Stimulated activated CD8-positive, alpha-beta memory T cell treated with anti-CD3 and anti-CD28 coated beads, Interleukin-4, amount 100 ng/mL, for 48 hours (primary cell): ENCODE data around the gene TIMM29.
A peak's percentile ranks its signal among the peaks of the same experiment; 100 is the strongest.
"Not testable (repeated sequence)": the region's sequence is repeated elsewhere in the genome, so short reads cannot be mapped to it uniquely, and the experiment has no call there.

ENCODE experiments used
- DNase-seq: peaks from one replicate; pipeline ENCODE4 v3.0.0-alpha.2; 2020

The TIMM29 gene

DNA sequence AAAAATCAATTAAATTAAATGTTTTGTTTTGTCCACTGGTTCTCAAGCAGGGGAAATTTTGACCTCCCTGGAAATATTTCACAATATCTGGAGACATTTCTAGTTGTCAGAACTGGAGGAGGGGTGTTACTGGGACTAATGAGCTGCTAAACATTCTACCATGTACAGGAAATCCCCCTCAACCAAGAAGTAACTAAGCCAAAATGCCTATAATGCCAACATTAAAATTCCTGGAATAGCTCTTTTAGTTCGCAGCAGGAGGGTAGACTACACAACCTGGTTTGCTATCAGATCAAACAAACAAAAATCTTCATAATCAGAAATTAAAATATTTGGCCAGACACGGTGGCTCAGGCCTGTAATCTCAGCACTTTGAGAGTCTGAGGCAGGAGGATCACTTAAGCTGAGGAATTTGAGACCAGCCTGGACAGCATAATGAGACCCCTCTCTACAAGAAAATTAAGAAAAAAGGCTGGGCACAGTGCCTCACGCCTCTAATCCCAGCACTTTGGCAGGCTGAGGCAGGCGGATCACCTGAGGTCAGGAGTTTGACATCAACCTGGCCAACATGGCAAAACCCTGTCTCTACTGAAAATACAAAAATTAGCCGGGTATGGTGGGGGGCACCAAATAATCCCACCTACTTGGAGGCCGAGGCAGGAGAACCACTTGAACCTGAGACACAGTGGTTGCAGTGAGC, 18.5 kb downstream of the TIMM29 start:
- no peak for DNase-seq

DNA sequence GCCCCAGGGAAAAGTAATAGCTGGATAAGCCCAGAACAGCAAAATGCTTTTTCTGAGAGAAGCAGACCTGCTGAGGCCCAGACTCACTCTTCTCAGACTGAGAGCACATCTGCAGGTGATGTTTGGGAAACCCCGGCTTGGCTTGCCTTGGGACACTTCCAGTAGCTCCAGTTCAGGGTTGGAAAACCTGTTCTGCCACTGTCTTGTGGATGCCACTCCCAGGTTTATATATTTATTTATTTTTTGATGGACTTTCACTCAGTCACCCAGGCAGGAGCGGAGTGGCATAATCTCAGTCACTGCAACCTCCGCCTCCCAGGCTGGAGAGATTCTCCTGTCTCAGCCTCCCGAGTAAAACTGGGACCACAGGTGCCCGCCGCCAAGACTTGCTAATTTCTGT, 24.2 kb downstream of the TIMM29 start:
- DNase-seq, result no peak

DNA sequence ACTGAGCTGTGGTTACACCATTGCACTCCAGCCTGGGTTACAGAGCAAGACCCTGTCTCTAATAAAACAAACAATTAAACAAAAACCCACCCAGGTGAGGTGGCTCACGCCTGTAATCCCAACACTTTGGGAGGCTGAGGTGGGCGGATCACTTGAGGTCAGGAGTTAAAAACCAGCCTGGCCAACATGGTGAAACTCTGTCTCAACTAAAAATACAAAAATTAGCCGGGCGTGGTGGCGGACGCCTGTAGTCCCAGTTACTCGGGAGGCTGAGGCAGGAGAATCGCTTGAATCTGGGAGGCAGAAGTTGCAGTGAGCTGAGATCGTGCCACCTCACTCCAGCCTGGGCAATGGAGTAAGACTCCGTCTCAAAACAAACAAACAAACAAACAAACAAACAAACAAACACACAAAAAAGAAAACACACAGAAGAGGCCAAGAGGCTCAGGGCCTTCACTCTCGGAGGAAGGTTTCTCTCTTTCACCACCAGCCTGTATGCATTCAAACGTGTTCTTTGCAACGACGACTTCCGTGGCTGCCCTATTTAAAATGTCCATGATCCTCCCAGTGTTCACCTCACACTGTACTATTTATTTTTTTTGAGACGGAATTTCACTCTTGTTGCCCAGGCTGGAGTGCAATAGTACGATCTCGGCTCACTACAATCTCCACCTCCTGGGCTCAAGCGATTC, 30.8 kb downstream of the TIMM29 start:
- DNase-seq, result not testable (repeated sequence)

DNA sequence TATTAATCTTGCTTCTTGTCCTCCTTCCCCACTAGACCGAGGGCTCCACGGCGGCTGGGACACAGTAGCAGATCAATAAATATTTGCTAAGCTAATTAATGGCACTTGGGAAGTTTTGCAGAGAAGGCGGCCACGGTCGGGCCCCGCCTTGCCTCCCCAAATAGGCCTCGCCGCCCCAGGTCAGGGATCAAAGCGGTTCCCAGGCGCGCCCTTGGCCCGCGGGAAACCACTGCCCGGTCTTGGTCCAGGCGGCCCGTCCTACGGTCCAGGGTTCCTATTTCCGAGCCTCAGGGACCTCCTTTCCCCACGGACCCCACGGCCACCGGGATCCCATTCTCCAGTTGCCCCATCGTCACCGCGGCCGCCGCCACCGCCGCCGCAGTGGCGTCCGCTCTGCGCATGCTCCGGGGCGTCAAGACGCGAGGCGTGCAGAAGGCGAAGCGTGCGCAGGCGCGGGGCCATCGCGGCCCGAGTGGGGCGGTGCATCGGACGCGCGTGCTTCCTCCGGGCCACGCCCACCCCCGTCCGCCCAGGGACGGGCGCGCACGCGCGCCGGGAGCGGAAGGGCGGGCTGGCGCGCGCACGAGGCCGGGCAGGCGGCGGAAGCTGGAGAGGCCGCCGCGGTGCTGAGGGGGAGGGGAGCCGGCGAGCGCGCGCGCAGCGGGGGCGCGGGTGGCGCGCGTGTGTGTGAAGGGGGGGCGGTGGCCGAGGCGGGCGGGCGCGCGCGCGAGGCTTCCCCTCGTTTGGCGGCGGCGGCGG, 31.9 kb downstream of the TIMM29 start, which contains the start of gene SMARCA4:
Gene SMARCA4, plus strand, starts transcription at position 717 of the 759 bp plus-strand sequence. CDS start 23,122 bp downstream, outside the sequence.
- DNase-seq, result peak; percentile 98

DNA sequence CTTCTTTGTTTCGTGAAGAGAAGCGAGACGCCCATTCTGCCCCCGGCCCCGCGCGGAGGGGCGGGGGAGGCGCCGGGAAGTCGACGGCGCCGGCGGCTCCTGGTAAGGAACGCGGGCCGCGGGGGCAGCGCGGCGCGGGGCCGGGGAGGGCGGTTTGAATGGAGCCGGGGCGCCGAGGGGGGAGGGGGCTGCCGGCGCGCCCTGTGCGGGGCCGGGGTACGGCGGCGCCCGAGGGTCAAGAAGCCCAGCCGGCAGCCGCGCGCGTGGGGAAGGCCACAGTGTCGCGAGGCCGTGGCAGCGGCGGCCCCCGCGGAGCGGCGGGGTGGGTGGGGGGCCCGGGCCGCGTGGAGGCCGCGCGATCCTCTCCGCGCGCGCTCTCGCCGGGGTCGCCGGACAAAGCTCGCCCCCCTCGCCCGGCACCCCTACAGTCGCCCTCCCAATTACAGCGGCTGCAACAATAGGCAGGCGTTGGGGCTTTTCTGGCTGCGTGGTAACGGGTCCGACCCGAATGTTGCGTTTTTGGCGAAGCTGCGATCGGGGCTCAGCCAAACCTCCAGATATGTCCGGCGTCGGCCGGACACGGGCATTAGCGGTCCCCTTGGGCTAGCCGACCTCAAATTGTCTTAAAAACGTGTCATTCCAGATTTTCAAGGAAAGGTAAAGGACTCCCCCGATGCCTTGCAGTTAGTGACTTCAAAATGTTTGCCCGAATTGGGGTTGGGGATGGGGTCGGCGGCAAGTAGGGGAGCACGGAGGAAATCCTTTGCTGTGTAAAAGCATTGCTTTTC, 32.7 kb downstream of the TIMM29 start:
- DNase-seq, result peak; percentile 56

DNA sequence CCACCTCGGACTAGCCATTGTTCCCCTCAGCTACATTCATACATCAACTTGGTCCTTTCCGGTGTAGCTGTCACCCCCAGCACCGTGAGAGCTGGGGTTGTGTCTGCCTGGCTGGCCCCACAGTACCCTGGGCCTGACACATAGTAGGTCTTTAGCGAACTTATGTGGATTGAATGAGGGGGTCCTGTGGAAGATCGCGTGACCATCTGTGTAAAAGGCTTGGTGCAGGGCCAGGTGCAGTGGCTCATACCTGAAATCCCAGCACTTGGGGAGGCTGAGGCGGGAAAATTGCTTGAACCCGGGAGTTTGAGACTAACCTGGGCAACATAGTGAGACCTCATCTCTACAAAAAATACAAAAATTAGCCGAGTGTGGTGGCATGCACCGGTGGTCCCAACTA, 34.3 kb downstream of the TIMM29 start:
- DNase-seq, result no peak

DNA sequence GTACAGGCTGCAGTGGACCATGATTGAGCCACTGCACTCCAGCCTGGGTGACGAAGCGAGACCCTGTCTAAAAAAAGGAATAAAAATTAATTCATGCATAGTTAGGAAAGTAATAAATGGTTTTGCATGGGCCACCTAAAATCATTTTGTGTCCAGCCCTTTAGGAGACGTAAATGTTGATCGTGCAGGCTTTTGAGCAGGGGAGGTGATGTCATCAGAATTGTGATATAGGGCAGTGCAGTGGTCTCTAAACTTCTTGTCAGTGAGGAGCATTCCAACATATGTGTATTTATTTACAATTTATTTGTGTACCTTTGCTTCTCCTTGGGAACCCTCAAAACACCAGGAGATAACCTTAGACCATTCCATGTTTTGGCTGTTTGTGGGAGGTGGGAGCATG, 35.3 kb downstream of the TIMM29 start:
- DNase-seq, result no peak

DNA sequence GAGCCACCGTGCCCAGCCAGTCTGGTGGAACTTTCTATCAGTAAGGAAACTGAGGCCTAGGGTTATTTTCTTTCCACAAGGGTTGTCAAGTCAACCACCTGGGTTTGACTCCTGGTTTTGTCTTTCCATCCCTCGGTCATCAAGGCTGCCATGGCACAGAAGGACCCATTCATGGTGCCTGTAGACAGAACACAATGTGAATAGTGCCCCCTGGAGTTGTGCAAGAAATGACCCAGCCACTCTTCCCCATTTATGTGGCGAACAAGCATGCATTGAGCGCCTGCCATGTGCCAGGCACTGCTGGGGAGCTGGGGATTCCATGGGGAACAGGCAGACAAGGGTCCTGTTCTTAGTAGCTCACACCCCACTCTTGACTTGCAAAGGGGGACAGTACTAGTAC, 36.3 kb downstream of the TIMM29 start:
- DNase-seq, result no peak

DNA sequence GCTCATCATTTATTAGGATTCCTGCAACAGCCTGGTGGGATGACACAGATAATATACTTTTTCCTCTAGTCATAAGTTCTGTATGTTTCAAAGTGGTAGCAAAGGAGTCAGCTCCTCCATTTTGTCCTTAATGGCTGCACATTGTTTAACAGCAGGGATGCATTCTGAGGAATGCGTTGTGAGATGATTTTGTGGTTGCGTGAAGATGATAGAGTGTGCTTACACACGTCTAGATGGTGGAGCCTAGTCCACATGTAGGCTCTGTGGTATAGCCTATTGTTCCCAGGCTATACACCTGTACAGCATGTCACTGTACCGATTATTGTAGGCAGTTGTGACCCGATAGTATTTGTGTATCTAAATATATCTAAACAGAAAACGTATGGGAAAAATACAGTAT, 36.8 kb downstream of the TIMM29 start:
- no peak for DNase-seq

DNA sequence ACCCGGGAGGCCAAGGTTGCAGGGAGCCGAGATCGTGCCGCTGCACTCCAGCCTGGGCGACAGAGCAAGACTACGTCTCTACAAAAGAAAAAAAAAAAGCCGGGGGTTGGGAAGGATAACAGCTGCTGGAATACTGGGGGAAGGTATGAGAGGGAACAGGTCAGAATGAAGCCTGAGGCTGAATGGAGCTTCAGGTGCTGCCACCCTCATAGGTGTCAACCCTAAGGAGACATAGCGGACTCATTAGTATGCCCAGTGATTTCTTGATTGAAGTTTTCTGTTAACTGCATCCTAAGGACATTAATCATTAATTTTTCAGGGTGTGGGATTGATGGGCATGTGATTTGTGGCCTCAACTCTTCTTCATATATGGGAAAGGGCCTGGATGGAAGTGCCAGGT, 38.2 kb downstream of the TIMM29 start:
- no peak for DNase-seq

DNA sequence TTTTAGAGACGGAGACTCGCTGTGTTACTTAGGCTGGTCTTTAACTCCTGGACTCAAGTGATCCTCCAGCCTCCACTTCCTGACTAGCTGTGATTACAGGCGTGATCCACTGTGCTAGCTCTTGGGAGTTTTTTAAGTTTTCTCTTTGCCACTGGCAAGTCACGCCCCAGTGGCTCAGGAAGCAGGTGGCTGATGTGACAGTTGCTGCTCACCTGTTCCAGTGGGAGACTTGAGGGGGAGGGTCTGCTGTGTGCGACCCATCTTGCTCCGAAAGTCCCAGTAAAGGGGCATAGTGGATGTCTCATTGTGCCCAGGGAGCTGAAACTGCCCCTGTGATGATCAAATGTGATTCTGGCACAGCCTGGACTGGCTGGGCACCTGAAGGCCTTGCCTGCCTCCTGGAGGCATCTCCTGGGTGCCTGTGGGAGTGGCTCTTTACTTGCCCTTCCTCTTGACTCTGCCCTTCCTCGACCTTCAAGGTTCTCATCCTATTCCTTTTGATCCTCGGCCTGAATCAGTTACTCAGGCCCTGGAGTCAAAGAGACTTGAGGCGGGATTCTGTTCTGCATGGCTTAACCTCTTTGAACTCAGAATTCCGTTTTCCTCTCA, 40.0 kb downstream of the TIMM29 start:
- DNase-seq, result no peak

DNA sequence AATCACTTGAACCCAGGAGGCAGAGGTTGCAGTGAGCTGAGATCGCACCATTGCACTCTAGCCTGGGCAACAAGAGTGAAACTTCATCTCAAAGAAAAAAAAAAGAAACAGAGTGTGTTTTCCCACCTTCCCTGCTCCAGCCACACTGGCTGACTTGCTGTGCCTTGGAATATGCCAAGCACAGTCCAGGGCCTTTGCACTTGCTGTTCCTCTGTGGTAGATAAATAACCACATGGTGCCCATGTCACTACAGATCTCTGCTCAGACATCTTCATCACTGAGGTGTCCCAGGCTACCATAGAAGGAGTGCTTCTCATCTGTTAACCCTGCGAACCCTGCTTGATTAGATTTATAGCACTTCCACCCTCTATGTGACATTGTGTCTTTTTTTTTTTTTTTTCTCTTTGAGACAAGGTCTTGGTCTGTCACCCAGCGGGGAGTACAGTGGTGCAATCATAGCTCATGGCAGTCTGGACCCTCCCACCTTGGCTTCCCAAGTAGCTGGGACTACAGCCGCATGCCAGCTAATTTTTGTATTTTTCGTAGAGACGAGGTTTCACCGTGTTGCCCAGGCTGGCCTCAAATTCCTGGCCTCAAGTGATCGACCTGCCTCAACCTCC, 42.6 kb downstream of the TIMM29 start:
- DNase-seq, result no peak

DNA sequence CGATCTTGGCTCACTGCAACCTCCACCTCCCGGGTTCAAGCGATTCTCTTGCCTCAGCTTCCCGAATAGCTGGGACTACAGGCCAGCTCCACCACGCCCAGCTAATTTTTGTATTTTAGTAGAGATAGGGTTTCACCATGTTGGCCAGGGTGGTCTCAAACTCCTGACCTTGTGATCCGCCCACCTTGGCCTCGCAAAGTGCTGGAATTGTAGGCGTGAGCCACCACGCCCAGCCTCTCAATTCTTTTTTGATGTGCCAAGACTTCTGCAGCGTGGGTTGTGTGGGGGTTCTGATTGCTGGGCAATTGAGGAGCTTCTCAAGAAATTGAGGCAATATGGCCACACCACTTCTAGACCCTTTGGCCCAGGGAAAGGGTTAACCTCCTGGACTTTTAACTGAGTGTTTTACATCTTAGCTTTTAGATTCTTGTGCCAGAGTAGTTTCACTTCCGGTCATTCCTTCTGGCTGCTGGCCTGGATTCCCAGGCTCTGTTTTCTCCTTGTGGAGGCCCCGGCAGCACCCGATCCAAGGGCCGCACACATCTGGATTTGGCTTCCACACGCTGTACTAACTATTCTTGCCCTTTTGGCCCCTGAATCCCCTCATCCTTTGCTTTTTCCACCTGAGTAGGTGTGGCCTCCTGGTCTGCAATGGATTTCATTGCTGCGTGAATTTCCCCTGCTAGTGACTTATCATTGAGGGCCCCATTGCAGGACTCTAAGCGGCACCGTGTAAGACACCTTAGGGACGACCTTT, 46.9 kb downstream of the TIMM29 start:
- DNase-seq, result no peak

DNA sequence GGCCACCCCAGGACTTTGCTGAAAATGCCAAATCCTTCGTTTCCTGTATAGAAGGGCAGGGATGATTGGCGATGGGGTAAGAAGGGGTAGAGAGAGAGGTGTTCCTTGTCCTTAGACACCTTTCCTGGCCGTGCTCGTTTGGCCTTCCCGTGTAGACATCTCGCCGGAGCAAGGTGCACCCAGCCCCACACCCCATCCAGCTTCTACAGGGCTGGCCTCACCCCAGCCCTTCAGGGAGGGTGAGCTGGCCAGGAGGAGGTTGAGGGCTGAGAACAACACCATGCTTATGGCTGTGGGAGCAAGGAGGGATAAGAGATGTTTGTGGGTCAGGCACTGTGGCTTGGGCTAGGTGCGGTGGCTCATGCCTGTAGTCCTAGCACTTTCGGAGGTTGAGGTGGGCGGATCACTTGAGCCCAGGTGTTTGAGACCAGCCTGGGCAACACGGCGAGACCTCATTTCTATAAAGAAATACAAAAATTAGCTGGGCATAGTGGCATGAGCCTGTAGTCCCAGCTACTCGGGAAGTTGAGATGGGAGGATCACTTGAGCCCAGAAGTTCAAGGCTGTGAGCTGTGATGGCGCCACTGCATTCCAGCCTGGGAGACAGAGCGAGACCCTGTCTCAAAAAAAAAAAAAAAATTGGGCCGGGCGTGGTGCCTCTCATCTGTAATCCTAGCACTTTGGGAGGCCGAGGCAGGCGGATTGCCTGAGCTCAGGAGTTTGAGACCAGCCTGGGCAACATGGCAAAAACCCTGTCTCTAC, 47.7 kb downstream of the TIMM29 start:
- DNase-seq, result no peak

DNA sequence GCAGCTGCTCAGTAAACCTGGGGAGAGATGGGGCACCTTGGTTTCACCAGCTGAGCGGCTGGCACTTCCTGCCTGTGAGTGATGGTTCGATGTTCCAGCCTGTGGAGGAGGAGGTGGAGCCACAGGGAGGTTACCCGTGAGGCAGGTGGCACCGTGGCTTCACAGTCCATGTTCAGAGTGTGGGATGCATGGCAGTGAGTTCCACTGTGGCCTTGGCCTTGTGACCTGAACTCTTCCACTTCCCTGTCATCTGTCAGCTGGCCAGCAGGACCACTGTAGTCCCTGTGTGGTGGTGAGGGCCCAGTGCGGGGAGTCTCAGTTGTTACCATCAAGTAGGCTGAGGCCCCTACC, 49.1 kb downstream of the TIMM29 start:
- no peak for DNase-seq
